HG02588 (cell line): Measurements from ENCODE around the gene NR6A1.

Experiments used
- ATAC-seq: cut with Tn5 transposase; IDR thresholded peaks from one replicate; pipeline ENCODE4 v1.9.1; 2021; ENCODE audit warnings: mild to moderate bottlenecking, moderate library complexity; ENCODE audit not compliant: unreplicated experiment

NR6A1 gene

GRCh38 chr9:124506931-124507879, 263.9 kb downstream of the NR6A1 start, which contains the start of gene NR5A1:
NR5A1 (minus strand) TSS chr9:124507399; CDS start chr9:124503395, 4,004 bp downstream.
- ATAC-seq, result no peak

DNA sequence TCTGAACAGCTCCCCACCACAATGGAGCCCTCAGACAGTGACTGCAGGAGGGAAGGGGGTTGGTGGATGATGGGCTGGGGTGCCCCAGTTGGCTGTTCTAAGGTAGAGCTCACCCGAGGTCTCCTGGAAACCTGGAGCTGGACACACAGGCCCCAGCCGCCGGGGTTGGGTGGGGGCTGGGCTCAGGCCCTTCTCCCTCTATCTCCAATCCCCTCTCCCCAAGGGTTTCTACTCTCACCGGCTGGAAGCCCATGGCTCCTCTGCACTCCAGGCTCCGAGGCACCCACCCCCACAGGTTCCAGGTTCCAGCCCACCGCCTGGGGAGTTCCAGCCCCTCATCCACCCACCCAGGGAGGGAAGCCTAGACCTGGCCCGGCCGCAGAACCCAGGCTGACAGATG, 264.7 kb downstream of the NR6A1 start:
- ATAC-seq, result no peak

DNA sequence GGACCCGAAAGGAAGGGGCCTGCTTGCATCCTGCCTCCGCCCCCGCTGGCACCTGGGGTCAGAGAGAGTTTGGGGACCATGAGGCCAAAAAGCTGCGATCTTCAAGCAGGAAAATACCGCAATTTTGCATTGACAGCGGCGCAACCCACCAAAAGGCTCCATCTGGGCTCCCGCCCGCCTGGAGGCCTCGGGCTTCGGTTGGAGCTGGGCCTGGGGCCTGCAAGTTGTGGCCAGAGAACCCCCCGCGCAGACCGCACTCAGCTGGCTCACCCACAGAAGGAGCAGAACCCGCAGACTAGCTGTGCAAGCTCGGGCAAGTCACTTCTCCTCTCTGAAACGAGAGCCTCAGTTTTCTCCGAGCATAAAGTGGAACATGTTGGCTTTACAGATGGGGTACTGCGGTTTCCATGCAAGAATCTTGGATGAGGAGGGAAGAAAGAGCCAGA, 265.2 kb downstream of the NR6A1 start:
- ATAC-seq, result no peak

DNA sequence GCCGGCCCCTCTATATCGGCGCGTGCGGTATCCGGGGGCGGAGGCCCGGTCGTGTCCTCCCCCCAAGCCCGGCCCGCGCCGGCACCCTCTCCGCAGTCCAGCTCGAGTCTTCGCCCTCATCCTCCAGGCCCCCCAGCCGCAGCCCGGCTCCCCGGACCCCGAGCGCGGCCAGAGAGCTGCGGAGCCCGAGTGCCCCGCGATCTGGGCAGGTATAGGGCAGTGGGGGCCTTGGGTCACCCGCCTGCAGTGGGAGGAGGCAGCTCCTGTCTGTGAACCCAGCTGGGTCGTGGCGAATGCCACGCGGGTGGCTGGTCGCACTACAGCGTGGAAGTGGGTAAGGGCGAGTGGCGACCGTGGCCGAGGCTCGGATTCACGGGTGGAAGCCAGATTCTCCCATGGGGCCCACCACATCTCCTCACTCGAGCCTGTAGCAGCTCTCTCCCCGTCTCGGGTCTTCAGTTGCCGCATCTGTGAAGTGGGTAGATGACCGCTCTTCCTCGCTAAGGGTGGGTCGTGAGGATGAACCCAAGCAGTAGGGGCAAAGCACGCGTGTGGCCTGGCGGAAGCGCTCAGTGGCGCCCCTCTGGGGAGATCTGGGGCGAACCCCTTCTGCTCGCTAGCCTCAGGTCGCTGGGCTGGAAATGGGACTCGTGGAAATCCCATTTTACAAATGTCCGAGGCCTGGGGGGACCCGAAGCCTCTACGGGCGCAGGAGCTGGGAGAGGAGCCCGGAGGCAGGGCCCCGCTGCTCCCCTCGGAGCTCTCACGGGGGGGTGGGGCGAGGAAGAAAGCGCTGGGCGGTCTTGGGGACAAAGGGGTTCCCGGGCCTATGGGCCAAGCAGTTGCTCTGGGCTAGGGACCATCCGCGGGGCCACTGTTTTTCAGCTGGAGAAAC, 265.9 kb downstream of the NR6A1 start:
- ATAC-seq, result no peak

GRCh38 chr9:124504530-124505005, 266.5 kb downstream of the NR6A1 start:
- ATAC-seq, result no peak

DNA sequence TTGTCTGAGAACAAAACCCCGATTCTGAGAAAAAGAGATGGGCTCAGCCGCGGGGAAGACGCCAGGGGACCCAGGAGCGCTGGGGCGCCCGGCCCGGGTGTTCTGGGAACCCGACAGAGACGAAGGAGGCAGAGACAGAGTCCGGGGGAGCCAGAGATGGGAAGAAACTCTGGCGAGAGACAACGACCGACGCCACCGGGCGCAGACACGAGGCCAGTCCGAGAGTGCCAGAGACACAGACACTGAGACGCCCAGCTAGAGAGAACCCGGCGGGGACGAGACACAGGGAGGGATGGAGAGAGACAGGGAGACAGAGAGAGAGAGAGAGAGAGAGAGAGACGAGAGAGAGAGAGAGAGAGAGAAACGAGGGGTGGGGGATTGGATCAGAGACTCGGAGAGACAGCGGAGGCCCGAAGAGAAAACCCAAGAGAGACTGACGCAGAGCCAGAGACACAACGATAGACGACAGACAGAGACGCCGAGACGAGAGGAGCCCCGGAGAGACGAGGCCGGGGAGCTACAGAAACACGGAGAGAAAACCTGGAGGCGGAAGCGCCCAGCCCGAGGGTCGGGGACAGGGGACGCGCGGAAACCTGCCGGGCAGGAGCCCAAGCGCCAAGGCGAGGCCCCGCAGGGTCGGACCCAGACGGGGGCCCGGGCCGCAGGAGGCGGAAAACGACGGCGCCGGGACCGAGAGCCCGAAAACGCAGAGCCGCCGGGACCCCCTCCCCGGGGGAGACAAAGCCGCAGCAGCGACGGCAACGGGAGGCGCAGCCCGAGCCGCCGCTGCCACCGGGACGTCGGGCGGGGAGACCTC, 267.2 kb downstream of the NR6A1 start:
- ATAC-seq, result no peak

GRCh38 chr9:124502711-124503702, 268.1 kb downstream of the NR6A1 start:
- ATAC-seq, result no peak

DNA sequence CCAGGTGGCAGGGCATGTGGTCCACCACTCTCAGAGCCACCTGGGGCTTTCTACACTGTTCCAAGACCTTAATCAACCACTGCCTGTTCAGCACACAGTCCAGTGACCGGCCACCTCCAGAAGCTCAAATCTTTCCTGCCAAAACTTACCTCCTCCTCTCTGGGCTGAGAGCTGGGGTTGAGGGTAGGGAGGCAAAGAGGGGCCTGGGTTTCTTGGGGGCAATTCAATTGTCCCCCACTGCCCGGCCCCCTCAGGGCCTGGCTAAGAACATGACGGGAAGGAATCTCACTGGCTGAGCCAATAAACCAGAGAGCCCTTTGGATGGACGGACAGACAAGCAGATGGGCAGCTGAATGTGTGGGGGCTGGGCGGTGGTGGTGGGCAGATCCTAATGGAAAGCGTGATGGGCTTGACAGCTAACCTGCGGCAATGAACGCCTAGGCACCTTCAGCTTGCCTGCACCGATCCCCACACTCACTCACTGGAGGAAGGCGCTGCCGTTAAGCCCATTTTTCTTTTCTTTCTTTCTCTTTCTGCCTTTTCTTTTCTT, 269.3 kb downstream of the NR6A1 start:
- no peak for ATAC-seq

GRCh38 chr9:124500796-124501611, 270.1 kb downstream of the NR6A1 start:
- ATAC-seq, result no peak

DNA sequence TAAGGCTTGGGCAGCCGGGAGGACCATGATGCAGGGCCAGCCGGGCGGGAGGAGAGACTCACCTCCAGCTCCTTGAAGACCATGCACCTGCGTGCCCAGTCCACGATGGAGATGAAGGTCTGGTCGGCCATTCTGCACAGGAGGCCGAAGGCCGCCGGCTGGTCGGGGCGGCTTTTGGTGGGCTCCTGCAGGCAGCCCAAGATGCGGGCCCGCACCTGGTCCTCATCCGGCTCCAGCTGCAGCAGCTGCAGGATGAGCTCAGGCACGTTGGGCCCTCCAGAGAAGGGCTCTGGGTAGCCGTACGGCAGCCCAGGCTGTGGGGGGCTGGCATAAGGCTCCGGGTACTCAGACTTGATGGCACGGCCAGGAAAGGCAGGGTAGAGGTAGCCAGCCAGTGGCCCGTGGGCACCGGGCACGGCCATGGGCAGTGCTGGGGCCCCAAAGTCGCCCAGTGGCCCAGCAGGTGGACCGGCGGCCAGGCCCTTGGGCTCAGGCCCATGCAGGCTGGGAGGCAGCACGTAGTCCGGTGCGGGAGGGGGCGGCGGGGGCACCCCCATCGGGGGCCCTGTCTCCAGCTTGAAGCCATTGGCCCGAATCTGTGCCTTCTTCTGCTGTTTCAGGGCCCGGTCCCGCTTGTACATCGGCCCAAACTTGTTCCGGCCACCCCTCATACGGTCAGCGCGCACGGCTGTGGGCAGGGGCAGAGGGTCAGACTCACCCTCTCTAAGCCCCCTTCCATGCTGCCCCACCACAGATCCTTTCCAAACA, 270.9 kb downstream of the NR6A1 start:
- ATAC-seq, result no peak

- no peak for ATAC-seq
Measured at GRCh38 chr9:124499216-124499615, 271.9 kb downstream of the NR6A1 start.

DNA sequence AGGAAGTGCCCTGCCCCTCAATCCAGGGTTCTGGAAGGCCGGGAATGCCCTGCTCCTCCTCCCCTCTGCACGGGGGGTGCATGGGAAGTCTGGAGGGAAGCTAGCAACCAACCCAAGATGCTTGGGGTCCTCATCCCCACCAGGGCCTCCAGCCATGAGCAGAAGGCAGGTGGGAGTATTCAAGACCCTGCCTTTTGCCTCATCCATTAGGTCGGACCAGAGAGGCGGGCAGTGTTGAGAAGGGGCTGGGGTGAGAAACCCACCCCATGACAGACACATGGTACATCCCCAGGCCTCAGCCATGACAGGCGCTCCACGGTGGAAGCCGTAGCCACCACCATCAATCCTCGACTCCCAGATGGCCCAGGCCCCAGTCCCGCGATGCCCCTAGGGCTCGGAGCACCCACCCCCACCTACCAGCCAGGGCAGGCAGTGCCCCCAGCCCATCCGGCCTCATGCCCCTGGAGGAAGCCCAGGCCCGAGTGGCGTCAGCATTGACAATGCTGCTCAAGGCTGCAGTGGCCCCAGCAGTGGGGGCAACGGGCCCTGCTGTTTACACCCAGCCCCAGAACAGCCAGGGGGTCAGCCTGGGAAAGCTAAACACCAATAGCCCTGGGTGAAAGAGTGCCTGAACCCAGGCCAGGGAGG, 272.5 kb downstream of the NR6A1 start:
- no peak for ATAC-seq

- ATAC-seq, result no peak
Measured at GRCh38 chr9:124498040-124498439, 273.1 kb downstream of the NR6A1 start.

DNA sequence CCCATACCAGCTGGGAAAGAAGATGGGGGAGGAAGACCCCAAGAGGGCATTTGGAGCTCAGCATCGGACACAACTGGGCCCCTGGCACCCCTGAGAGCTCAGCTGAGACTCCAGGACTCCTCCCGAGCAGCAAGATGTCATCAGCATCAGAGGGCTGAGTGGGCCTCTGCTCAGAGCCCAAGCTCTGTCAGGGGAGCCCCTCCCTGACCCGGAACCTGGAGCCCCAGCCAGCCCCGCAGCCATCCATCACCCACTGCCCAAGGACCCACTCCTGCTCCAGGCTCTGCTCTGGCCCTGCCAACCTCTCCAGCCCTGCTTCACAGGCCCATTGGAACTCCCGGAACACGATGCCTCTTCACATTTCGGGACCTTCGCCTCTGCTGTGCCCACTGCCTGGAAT, 273.7 kb downstream of the NR6A1 start:
- ATAC-seq, result no peak

DNA sequence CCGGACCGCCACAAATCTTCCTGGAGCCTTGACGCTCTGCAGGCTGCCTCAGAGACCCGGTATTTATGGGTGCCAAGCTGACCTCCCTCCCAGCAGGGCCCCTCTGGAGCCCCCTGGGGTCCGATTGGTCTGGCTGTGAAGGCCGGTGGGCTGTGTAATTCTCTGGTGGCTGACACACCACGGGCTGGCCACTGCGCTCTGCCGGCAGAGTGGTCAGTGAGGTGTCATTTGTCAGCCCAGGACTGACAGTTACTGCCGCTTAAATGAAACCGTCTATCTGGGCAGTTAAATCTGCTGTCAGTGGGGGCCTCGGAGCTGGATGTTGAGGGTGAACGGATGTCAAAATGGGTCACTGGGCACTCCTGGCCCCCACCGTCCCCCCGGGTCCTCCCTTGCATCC, 274.6 kb downstream of the NR6A1 start:
- no peak for ATAC-seq

DNA sequence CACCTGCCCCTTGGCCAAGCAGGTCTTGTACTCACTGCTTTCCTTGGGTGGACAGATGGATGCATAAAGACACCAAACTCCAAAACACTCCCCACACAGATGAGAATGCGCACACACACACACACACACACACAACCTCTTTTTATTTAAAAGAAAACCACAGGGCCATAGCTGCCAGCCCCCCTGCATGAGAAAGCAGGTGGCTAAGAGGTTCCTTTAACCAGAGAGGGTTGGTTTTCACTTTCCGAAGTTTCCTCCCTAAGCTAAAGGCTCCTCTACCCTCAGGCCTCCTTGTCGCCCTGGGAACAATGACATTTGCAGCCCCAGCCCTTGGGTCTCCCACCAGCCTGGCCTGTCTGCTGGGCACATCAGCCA, 275.0 kb downstream of the NR6A1 start:
- ATAC-seq, result no peak
